ENCODE data around the gene TSC22D4.

GRCh38 chr7:100456562-100456961 is 22.5 kb downstream of the TSC22D4 start:
- TF ChIP-seq CTCF (conservative IDR thresholded peaks at IDR 0.05) (no peak), EZH2 (IDR thresholded peaks at IDR 0.05; ENCODE audit: low read depth) (no peak)
